Measurements from ENCODE around the gene CCL24. TPM values are rescaled to one million over a fixed set of nuclear protein-coding genes. Genes with fewer than 3 reads are reported as not detected.
"Not testable (repeated sequence)": the region's sequence is repeated elsewhere in the genome, so short reads cannot be mapped to it uniquely, and the experiment has no call there.

The CCL24 gene
- total RNA-seq, 2 donors from 2014 or later, result not detected

DNA sequence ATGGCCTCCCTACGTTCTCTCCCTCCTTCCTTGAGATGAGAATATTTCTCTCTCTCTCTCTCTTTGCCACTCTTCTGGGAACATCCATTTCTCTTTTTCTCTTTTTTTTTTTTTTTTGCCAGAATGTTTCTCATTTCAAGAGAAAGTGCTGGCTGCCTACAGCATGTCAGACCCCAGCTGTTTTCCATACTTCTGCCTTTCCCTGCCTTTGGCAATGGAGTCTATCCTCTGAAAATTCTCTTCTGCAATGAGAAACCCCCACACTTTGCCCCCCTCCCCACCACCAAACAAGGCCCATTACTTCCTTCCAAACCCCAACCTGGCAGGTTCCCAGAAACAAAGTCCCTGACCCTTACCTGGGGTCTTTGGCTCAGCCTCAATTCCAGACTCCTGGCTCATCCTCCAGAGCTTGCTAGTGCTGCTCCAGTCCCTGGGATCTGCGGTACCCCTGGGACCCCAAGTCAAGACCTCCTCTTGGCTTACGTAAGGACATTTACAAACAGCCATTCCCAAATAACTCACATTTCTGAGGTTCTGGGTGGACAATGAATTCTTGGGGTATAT, 24.2 kb downstream of the CCL24 start:
- no peak for DNase-seq (ENCODE audit: low spot score)
- no peaks in the 10 kb centered on the region for H3K36me3 ChIP-seq
- peak overlapping the region in 1 of 2 donors; percentile 35 for H3K27ac ChIP-seq
- no peak for TF ChIP-seq CTCF (IDR thresholded peaks at IDR 0.05)
- H3K27me3 ChIP-seq, result no peaks in the 10 kb centered on the region
- H3K4me1 ChIP-seq, result peaks cover 0 to 10% of the 10 kb centered on the region in 2 donors
- no peaks in the 10 kb centered on the region for H3K9me3 ChIP-seq
- H3K4me3 ChIP-seq, result no peak overlapping the region

- H3K27ac ChIP-seq; DNase-seq (ENCODE audit: low spot score); H3K27me3 ChIP-seq; H3K36me3 ChIP-seq; H3K9me3 ChIP-seq; H3K4me3 ChIP-seq: not testable (repeated sequence)
- peaks cover 0 to 10% of the 10 kb centered on the region in 2 donors for H3K4me1 ChIP-seq
These were observed 25.3 kb downstream of the CCL24 start for GRCh38 chr7:75788154-75788847.

DNA sequence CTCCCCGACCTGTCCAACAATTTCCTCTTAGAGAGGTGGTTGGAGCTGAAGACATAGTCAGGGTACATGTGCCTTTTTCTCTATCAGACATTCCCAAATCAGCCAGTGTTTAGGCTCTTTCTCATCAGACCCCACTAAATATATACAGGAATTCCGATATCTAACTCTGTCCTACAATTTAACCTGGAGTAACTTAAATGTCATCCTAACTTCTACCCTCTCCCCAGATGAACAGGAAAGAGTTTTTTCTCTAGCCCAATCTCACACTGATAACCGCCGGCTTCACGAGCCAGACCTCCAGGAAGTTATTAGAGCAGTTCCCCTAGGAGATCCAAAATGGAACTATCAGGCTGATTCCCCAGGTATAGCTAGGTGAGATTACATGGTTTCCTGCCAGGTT, 30.5 kb downstream of the CCL24 start:
- not testable (repeated sequence) for H3K27me3 ChIP-seq; H3K4me3 ChIP-seq; H3K27ac ChIP-seq; H3K9me3 ChIP-seq; DNase-seq (ENCODE audit: low spot score); H3K4me1 ChIP-seq; H3K36me3 ChIP-seq

GRCh38 chr7:75780647-75781273, 32.8 kb downstream of the CCL24 start:
- H3K27me3 ChIP-seq; H3K36me3 ChIP-seq; H3K27ac ChIP-seq; H3K4me3 ChIP-seq; H3K9me3 ChIP-seq; DNase-seq (ENCODE audit: low spot score); H3K4me1 ChIP-seq: not testable (repeated sequence)

- not testable (repeated sequence) for H3K4me1 ChIP-seq; H3K27me3 ChIP-seq; H3K27ac ChIP-seq; DNase-seq (ENCODE audit: low spot score); H3K9me3 ChIP-seq; H3K36me3 ChIP-seq; H3K4me3 ChIP-seq
These were observed 34.1 kb downstream of the CCL24 start for GRCh38 chr7:75779516-75779915.

DNA sequence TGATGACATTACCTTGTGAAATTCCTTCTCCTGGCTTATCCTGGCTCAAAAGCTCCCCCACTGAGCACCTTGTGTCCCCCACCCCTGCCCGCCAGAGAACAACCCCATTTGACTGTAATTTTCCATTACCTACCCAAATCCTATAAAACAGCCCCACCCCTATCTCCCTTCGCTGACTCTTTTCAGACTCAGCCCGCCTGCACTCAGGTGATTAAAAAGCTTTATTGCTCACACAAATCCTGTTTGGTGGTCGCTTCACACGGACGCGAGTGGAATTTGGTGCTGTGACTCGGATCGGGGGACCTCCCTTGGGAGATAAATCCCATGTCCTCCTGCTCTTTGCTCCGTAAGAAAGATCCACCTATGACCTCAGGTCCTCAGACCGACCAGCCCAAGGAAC, 34.6 kb downstream of the CCL24 start:
- not testable (repeated sequence) for H3K9me3 ChIP-seq; H3K4me3 ChIP-seq; H3K4me1 ChIP-seq; H3K36me3 ChIP-seq; H3K27me3 ChIP-seq; H3K27ac ChIP-seq; DNase-seq (ENCODE audit: low spot score)

DNA sequence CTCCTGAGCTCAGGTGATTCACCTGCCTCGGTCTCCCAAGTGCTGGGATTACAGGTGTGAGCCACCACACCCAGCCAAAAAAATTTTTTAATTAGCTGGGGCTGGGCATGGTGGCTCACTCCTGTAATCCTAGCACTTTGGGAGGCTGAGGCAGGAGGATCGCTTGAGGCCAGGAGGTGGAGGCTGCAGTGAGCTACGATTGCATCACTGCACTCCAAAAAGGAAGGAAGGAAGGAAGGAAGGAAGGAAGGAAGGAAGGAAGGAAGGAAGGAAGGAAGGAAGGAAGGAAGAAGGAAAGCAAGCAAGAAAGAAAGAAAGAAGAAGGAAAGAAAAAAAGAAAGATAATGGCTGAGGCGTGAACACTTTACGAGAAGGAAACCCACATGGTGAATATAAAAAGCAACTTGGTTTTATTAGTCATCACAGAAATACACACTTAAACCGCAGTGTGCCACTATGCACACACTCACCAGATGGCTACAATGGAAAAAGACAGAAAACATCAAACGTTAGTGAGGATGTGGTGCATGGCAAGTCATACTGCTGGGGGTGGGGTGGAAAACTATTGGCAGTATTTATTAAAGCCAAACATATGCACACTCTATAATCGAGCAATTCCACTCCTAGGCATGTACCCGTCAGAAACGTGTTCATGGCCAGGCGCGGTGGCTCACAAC, 37.2 kb downstream of the CCL24 start:
- Histone ChIP-seq H3K9me3 (no peaks in the 10 kb centered on the region), H3K4me3 (no peak overlapping the region), H3K4me1 (no peaks in the 10 kb centered on the region), H3K27ac (no peak overlapping the region), H3K27me3 (no peaks in the 10 kb centered on the region), H3K36me3 (no peaks in the 10 kb centered on the region)
- no peak for DNase-seq (ENCODE audit: low spot score)
- no peak for TF ChIP-seq CTCF (IDR thresholded peaks at IDR 0.05)

GRCh38 chr7:75773958-75774357, 39.6 kb downstream of the CCL24 start:
- H3K9me3 ChIP-seq; H3K27me3 ChIP-seq; DNase-seq (ENCODE audit: low spot score); H3K4me3 ChIP-seq; H3K27ac ChIP-seq; H3K4me1 ChIP-seq; H3K36me3 ChIP-seq: not testable (repeated sequence)

Data from right atrium auricular region (tissue), 2 donors.